NCI-H2196 (cell line): ENCODE results near the gene ADAMTS13.

ENCODE experiments used
- DNase-seq: peaks from one replicate; lab custom pipeline; 2025; ENCODE audit not compliant: unreplicated experiment; lab: John Stamatoyannopoulos, UW

ADAMTS13 gene

DNA sequence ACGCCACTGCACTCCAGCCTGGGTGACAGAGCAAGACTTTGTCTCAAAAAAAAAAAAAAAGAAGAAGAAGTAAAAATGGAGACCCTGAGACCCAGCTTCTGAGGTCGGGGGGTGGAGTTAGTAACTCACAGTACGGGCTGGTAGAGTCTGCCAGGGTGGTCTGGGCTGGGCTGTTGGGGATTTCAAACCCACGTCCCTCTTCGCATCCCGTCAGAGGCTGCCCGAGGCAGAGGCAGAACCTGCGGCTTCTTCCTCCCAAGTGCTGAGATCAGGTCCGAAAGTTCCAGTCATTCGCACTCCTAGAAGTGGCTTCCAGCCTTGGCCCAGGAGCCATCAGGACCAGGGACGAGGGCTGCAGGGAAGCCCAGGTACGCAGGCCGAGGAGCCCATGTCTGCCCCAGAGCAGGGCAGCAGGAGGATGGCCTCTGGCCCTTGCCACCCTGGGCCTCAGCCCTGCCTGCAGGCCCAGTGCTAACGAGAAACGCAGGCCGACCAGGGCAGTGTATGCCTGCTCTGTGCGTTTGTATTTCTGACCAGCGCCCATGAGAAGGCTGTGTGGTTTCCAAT lies 66.6 kb downstream of the ADAMTS13 start:
- no peak for DNase-seq

DNA sequence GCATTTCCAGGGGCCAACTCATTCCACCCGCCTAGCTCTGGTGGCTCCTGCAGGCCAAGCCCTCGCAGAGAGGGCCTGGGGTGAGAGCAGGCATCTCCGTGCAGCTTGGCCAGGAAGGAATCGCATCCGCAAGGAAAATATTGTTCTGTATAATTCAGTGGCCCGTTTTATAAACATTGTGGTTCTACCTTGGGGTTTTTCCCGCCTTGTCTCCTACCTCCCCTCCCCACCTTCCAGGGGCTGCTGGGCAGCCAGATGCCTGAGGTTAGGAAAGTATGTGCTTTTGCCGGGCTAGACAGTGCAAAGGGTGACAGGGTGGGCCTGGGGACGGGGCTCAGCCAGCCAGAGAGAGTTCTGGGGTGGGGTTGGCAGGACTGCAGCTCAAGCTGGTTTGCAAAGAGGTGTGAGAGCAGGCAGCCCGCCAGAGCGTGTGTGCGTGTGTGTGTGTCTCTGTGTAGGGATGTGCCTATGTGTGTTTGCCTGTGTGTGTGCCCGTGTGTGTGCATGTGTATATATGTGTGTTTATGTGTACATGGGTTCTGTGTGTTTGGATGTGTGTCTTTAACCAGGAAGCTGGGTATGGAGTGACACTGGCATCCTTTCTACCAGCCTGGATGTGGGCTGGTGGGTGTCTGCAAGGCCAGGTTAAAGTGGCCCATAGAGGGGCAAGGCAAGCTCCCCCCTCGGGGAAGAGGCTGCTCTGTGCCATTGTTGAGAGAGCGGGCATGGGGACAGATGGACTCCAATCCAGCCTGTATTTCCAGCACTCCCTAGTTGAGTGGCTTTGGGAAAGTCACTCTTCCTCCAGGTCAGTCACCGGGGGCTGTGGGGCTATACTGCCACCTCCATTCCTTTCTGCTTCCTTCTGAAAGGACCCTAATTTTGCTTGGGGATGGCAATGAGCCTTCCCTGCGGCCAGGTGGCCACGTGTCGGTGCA lies 67.4 kb downstream of the ADAMTS13 start:
- no peak for DNase-seq

DNA sequence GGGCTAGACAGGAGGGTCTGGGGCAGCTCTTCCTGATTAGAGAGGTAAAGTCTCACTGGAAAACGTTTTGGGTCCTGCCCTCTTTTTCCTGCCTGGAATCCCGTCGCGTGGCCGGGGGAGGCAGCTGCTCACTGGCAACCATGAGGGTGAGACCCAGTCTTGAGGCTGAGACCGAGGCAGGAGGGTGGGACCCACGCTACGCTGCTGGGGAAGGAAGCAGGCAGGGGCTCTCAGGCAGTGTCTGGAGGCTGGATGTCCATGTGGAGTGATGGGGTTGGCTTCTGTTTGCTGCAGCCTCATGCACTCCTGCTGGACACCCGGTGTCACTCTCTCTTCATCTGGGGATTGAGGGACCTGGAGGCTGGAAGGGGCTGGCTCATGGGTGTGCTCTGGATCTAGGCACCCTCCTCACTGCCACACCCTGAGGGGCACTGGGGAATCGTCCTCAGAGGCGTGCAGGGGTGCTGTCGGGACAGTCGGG lies 68.1 kb downstream of the ADAMTS13 start:
- DNase-seq = no peak

DNA sequence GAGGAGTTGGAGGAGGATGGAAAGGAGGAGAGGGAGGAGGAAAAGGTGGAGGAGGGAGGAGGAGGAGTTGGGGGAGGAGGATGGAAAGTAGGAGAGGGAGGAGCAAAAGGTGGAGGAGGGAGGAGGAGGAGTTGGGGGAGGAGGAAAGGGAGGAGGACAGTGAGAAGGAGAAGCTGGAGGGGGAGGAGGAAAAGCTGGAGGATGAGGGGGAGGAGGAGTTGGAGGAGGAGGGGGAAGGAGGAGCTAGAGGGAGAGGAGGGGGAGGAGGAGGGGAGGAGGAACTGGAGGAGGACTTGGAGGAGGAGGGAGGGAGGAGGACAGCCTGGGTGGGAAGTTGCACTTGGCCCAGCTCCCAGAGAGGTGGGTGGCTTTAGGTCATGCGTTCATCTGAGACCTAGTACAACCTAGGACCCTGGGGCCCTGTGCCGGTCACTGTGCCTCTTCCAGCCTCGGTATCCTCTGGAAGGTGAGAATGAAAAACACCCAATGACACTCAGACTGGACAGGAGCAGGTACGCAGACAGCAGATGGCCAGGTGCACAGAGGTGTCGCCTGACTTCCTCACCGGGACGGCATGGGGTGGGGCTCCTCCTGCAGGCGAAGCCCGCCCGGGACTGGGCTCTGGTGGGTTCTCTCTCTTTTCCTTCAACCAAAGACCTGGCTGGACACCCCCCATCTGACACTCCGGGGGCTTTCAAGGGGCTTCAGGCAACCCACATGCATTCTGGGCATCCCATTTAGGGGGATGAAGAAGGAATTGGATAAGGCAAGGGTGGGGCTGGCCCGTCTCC lies 68.9 kb downstream of the ADAMTS13 start:
- DNase-seq = no peak

DNA sequence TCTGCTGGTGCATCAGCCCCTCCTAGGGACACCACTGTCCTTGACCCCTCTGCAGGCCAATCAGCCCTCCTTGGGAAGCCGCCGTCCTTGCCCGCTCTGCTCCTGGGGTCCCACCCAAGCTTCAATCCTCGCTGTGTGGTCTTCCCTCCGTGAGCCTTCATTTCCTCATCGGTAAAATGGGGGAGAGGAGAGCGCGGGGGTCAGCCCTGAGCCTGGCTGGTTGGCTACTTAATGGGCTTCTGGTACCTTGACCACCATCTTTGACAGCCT lies 69.4 kb downstream of the ADAMTS13 start:
- no peak for DNase-seq

DNA sequence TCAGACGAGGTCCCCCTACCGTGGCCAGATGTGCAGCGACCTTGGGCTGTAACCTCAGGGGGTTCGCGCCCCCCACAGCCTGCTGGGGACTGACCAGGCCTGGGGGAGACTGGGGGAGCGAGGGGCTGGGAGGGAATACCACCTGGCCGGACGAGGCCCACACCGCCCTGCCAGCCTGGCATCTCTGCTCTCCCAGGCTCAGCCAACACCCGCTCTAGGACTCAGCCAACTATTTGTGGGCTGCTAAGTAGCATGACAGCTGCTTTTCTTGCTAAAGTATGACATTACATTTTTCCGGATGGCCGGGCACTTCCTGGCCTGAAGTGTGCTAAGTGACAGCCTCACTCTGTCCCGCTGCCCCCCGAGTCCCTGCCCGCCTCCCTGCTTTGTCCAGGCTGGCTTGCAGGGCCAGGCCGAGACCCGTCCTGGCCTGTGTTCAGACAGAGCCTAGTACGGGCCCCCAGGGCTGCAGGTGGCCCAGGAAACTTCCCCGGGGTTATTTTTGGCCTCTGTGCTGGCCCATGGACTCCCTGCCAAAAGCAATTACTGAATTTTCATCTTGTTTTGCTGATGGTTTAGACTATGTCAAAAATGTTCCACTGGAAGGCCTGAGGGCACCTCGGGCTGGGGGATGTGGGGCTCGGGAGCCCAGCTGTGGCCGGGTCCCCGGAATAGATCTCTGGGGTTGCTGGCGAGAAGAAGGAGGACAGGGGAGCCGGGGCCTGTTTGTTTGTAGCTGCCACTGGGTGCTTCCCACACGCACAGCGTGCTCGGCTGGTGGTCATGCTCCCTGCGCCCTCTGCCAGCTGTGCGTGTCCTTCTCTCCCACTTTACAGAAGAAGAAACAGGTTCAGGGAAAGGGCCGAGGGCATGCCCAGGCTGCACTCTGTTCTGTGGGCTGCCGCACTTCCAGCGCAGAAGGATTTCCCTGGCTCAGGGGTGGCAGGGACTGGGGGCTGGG lies 70.2 kb downstream of the ADAMTS13 start:
- DNase-seq = no peak

DNA sequence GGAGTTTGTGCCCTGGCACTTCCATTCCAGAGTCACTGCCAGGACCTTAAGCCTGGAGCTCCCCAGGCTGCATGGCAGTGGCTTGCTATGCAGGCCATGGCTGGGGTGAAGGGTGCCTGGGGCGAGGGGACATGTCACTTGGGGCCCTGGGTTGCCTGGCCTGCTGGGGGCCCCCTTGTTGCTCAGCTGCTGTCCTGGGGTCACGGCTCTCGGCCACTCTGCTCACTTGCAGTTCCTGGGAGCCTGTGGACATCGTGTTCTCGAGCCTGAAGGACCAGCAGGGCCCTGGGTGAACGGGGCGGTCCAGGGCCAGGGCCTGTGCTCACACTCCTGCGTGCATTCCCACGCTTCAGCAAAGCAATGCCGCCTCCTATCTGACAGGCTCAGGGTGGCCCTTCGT lies 71.3 kb downstream of the ADAMTS13 start:
- no peak for DNase-seq

DNA sequence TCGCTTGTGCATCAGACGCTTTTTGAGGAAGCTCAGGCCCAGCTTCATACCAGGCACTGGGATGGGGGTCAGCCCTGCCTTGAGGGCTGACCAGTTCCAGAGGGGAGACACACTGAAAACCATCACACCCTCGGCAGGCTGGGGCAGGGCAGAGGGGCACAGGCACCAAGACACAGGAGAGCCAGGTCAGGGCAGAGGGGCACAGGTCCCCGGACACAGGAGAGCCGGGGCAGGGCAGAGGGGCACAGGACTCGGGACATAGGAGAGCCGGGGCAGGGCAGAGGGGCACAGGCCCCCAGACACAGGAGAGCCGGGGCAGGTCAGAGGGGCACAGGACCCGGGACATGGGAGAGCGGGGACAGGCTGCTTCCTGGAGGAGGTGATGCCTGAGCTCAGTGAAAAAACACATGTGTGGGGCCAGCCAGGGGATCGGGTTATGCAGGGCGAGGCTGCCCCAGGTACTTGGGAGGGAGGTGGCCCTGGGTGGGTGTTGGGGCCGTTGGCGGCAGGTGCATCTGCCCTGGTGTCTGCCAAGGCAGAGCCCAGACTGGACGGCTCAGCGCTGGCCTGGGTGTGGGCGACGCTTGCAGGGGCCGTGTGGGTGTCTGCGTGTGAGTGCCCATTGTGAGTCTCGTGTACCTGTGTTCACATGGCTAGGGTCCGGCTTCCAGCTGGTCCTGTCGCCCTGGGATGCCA lies 71.8 kb downstream of the ADAMTS13 start:
- no peak for DNase-seq

DNA sequence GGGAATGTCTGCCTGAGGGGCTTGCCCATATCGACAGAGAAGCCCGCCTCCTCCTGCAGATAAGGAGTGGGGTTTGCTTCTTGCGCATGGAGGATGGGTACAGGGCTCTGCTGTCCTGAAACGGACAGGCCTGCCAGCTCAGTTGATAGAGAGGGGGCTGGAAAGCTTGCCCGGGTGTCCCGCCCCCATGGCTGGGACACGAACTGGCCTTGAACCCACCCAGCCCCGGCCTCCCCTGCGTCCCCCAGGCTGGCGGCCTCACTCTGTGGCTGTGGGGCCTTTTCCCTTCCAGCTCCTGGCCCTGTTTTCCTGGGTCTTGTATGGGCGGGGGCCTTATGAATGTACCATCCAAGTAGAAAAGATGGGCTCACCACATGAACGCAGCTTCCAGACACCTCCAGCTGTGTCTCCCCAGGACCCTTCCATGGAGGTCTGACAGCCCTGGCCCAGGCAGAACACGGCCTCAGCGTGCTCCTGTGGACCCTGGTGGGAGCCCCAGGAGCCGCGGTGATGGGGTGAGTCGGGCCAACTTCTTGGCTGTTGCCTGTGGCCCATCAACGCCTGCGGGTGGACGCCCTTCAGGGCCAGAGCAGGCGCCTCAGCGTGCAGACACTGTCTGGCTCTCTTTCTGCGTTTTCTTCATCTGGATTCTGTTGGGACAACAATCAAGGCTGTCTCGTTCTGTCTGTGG lies 72.6 kb downstream of the ADAMTS13 start:
- no peak for DNase-seq

DNA sequence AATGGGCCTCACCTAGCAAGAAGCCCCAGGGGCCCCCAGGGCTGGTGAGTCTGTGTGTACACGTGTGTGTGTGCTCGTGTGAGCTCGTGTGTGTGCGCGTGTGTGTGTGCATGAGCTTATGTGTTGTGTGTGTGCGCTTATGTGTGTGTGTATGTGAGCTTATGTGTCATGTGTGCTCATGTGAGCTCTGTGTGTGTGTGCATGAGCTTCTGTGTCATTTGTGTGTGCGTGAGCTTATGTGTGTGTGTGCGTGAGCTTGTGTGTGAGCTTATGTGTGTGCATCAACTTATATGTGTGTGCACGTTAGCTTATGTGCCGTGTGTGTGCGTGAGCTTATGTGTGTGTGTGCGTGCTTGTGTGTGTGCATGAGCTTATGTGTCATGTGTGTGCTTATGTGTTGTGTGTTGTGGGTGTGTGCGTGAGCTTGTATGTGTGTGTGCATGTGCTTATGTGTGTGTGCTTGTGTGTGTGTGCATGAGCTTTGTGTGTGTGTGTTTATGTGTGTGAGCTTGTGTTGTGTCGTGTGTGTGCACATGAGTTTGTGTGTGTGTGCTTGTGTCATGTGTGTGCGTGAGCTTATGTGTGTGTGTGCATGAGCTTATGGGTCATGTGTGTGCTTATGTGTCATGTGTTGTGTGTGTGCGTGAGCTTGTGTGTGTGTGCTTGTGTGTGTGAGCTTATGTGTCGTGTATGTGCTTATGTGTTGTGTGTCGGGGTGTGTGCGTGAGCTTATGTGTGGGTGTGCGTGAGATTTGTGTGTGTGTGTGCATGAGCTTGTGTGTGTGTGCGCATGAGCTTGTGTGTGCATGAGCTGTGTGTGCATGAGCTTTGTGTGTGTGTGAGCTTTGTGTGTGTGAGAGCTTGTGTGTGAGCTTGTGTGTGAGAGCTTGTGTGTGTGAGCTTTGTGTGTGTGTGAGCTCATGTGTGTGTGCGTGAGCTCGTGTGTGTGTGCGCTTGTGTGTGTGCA lies 73.4 kb downstream of the ADAMTS13 start:
- DNase-seq = no peak

DNA sequence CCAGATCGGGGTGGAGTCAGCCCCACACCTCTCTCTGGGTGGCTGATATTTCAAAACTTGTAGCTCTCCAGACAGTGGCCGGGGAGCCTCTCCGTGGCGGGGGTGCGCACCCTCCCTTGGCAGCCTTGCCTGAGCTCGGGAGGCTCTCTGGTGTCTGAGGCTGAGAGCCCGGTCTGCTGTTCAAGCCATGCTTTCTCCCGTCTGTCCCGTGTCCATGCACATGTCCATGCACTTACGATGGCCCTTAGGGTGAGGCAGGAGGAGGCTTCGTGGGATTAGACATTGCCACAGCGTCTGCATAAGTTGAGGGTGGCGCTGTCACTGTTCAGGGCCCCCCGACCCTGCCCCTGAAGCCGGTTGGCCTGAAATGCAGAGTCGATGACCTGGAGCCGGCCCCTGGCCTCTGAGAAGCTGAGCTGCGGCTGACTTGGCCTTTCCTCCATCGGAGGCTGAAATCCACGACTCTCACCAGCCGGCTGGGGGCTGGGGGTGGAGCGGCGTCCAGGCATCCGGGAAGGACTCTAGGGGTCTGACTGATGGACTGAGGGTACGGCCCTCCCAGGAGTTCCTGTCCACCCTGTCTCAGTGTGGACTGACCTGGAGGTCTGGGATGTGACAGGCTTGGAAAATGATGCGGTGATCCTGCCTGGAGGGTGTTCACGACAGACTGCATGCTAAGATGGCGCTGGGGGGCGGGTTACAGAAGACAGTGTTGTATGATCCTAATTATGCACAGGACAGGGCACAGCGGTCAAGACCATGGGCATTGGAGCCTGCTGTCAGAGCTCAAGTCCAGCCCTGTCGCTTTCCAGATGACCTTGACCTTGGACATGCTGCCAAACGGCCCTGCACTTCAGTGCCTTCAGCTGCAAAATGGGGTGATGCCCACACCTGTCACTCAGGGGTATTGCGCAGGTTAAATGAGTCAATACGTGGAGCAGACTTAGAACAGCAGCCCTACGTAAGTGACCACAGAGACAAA lies 75.0 kb downstream of the ADAMTS13 start:
- no peak for DNase-seq

DNA sequence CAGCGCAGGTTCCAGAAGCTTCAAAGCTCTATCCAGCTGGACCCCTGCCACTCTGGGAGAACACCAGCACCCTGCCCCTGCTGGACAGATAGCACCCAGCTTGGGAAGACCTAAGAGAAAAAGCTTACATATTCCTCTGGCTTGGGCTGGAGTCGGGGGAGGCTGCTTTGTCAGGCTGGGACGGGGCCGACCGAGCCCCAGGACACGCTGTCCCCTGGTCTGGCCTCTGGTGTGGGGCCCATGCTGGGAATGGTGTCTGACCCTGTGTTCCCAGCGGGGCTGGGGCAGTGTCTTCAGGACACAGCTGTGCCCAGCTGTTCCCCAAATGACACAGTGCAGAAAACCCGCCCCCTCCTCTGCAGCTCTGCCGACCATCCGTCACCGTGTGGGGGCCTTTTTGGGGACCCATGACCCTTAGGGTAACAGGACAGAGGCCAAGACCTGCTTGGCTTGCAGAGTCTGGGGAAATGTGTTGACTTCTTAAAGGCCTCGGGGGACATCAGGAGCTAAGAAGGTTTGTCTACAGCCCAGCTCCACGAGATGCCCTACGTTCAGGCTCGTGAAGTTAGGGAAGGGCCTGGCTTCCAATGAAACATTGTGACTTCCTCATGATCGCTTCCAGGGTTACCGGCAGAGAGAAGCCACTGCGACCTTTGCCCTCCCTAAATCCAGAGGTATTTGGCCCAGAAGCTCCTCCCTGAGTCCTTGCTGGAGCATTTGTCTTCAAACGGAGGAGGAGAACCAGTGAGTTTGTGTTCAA lies 77.1 kb downstream of the ADAMTS13 start:
- no peak for DNase-seq

DNA sequence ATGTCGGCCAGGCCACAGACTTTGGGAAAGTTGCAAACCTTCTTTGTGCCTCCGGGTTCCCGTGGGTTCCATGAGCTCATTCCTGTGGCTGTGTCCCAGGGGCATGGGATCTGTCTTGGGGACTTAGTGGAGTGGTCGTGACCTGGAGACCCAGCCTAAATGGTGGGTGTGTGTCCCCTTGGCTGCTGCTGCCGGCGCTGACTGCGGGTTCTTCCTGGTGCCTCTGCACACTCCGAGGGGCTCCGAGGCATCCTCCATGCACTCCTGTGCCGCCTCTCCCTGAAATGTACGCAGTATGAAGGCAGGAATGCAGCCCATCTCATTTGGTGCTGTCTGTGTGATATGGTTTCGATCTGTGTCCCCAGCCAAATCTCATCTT lies 77.7 kb downstream of the ADAMTS13 start:
- DNase-seq = no peak

DNA sequence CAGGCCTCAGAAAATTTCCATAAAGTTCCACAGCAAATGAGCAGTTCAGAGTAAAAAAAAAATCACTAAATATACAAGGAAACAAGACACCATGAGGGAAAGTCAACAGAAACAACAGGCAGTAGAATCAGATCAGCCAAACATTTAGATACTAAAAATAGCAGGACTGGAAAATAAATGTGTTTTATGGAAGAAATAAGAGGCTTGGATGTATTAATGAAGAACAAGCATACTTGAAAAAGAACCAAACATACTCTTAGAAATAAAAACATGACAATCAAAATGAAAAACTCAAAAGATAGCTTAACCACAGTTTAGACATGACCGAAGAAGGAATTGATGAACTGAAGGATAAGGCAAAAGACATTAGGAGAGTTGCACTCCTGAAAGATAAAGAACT lies 79.9 kb downstream of the ADAMTS13 start:
- DNase-seq = no peak

DNA sequence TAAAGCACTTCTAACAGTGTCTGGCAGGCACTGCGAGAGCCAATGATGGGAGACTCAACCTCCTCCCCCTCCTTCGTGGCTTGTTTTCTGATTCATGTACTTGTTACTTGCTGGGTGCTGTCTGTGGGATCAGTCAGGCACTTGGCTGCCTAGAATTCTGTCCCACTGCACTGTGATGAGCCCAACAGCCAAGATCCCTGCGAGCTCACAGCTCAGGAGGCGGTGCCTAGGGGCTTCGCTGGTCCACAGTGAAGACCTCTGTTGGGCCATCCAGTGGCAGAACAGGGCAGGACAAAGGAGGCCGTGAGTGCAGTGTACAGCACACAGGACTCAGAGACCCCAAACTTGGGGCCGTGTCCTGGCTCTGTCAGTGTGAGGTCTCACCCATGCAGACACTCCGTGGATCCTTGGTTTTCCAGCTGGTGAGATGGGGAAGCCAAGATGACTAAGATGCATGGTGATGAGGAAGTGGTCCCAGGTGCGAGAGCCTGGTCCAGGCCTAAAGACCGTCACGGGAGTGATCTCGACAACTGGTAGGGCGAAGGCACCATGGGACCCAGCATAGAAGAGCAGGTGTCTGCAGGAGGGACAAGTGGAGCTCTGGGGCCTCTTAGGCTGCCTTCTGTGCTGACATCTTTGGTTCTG lies 83.1 kb downstream of the ADAMTS13 start:
- no peak for DNase-seq
